Measurements from ENCODE around the gene TRIM77.
A peak's percentile ranks its signal among the peaks of the same experiment; 100 is the strongest.
"Not testable (repeated sequence)": the region's sequence is repeated elsewhere in the genome, so short reads cannot be mapped to it uniquely, and the experiment has no call there.

TRIM77 gene, protein sequence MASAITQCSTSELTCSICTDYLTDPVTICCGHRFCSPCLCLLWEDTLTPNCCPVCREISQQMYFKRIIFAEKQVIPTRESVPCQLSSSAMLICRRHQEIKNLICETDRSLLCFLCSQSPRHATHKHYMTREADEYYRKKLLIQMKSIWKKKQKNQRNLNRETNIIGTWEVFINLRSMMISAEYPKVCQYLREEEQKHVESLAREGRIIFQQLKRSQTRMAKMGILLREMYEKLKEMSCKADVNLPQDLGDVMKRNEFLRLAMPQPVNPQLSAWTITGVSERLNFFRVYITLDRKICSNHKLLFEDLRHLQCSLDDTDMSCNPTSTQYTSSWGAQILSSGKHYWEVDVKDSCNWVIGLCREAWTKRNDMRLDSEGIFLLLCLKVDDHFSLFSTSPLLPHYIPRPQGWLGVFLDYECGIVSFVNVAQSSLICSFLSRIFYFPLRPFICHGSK

GRCh38 chr11:89709999-89710398 is at the start of gene TRIM77:
TSS of gene TRIM77 (plus strand) at chr11:89710299. CDS start at chr11:89710299, 0 bp downstream.
- not testable (repeated sequence) for FAIRE-seq

GRCh38 chr11:89667001-89667400 is 43.1 kb upstream of the TRIM77 start:
- no peak for FAIRE-seq

- FAIRE-seq, result not testable (repeated sequence)
Measured at GRCh38 chr11:89668158-89668557, 41.9 kb upstream of the TRIM77 start.

DNA sequence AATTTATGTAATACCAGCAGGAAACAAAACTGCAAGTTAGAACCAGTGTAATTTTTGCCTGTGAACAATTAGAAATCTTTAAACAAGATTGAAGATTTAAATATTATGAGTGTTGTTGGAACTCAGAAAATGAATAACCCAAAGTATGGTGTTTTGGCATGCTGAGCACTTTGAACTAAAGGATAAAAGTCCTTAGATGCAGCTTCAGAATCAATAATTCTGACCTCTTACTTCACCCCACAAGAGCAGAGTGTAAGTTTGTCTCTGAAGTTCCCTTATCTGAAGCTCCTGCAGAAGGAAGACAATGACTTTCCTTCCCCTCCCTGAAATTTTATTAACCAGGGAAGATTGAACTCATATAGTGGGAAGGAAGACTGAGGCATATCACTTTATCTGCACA is 40.5 kb upstream of the TRIM77 start:
- not testable (repeated sequence) for FAIRE-seq

DNA sequence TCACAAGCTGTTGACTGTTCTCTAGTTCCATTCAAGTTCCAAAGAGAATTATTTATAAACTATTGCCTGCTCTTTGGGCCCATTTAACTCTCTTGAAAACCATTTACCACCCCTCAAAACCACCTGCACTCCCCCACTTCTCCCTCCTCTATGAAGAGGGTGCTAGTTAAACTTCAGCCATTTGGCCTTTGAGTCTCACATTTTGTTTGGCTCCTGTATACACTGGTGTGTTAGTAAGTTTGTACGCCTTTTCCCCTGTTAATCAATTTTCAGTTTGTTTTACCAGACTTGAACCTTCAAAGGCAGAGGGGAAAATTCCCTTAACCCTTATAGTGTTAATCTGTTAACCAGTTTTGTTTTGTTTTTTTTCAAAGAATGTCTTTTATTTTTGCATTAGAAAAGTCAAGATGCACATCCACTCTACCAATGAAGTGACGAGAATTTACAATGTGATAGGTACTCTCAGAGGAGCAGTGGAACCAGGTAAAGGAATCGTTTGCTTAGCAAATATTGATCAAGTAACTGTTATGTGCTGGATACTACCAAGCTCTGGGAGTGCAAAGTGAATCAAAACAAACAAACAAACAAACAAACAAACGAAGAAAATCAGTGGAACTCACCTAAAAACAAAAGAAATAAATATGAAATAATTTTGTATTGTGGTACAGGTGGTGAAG is 40.0 kb upstream of the TRIM77 start:
- FAIRE-seq, result not testable (repeated sequence)

DNA sequence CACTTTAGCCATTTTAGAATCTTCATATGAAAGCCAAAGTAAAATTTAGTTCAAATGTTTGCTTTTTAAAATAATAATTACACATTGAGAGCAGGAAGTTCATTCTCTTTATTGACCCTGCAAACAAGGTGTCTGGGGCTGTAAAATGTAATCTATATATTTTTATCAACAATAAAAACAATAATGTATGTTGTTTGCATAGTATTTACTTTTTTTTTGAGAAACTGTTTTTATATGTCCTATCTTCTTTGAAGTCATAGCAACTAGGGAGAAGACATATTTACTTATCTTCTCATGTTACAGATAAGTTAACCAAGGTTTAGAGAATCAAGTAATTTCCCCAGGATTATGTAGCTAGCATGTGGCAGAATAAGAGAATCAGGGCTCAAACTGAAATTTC is 37.6 kb upstream of the TRIM77 start:
- not testable (repeated sequence) for FAIRE-seq

GRCh38 chr11:89673380-89673779 is 36.7 kb upstream of the TRIM77 start:
- not testable (repeated sequence) for FAIRE-seq

DNA sequence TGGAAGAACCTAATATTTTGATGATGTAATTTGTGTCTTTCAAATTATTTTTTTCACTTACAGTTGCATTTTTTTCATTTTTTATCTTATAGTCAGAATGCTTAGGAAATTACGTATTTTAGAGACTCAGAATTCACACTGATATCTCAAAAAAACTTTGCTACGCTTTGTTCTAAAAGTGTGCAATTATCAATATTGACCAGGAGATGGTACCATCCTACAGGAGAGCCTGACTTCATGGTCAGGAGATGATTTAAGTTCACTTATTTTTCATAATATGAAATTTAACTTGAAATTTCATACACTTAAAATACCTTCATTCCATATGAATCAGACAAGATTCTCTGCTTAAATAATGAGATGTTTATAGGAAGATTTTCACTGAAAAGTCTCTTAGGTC is 34.7 kb upstream of the TRIM77 start:
- peak; percentile 58 for FAIRE-seq

GRCh38 chr11:89675948-89676347 is 34.2 kb upstream of the TRIM77 start:
- not testable (repeated sequence) for FAIRE-seq

DNA sequence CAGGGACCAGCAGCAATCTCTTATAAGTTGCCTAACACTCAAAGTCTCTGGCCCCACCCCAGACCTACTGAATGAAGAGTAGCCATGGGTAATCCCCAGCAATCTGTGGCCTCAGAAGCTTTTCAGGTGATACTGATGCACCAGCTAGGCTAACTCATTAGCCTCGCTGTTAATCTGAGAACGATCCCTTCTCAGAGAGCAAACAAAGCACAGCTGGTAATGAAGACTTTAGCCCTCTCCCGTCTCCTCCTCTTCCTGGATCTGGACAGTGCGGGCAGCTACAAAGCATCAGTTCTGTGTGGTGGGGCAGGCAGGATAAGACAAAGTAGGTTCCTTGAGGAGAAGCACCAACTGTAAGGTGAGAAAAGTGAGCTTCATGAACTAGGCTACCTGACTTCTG is 3.0 kb upstream of the TRIM77 start:
- not testable (repeated sequence) for FAIRE-seq

DNA sequence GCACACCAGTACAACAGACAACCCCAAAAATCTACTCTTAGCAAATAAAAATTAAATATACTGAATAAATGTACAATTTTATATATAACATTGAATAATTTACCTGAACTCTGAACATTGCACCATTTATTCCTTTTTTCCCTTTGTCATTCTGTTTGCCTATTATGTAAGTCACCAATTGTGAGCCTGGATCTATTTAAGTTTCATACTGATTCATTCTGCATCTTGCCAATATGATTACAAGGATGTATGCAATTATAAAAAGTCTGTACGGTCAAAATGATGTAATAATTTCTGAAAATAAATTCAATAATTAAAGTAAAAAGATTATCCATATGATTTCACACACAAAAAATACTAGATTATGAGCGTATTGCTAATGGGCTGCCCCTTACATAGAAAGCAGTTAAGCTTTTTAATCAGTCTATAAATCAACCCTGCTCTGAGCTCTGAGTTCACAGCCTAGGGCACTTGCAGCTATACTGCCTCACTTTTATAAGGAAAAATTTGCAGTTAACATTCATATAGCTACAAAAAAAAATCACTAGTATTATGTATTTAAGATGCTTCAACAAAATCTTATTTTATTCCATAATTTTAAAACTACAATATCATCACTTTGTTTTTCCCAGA is 14.9 kb downstream of the TRIM77 start:
- not testable (repeated sequence) for FAIRE-seq

DNA sequence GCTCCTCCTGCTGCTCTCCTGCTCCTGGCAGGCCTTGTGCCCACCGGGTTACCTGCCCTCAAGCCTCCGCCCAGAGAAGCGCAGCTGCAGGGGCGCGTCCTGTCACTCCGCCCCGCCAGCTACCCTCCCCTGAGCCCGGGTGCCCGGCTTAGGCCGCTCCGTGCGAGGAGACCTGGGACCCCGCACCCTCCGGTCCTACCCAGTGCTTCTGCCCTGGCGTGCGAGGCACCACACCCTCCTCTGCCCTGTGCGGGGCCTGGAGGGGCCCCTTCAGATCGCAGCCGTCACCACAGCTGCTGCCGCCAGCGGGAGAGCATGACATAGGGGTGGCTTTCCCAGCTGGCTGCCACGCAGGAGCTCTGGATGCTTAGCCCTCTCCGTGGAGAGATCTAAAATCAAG is 20.1 kb downstream of the TRIM77 start:
- not testable (repeated sequence) for FAIRE-seq

DNA sequence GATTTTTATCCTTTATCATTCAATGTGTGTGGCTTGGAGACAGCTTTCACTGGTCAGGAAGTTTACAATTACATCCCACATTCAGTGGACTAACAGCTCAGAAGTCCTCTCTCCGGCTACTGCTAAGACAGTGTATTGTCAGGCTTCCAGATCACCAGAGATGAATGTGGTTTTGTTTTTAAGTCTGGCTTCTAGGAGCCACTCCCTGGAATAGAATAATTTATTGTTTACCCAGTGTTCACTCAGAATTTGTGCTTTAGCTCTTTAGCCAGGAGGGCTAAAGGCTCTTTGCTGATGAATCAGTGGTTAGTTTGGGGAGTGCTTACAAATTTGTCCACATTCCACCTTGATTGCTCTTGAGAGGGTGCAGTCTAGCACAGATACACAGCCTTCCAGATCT is 26.5 kb downstream of the TRIM77 start:
- FAIRE-seq, result no peak

- FAIRE-seq, result no peak
Measured at GRCh38 chr11:89737116-89737515, 27.0 kb downstream of the TRIM77 start.

GRCh38 chr11:89741406-89741805 is 31.3 kb downstream of the TRIM77 start:
- FAIRE-seq, result not testable (repeated sequence)

GRCh38 chr11:89744158-89744557 is 34.1 kb downstream of the TRIM77 start:
- not testable (repeated sequence) for FAIRE-seq

GRCh38 chr11:89750822-89751221 is 40.7 kb downstream of the TRIM77 start:
- not testable (repeated sequence) for FAIRE-seq
